ENCODE measurements around the gene TWSG1. TPM values are rescaled to one million over a fixed set of nuclear protein-coding genes. Genes with fewer than 3 reads are reported as not detected.

The TWSG1 gene
- total RNA-seq, 1 donor from 2014 or later, result 12.9 TPM

DNA sequence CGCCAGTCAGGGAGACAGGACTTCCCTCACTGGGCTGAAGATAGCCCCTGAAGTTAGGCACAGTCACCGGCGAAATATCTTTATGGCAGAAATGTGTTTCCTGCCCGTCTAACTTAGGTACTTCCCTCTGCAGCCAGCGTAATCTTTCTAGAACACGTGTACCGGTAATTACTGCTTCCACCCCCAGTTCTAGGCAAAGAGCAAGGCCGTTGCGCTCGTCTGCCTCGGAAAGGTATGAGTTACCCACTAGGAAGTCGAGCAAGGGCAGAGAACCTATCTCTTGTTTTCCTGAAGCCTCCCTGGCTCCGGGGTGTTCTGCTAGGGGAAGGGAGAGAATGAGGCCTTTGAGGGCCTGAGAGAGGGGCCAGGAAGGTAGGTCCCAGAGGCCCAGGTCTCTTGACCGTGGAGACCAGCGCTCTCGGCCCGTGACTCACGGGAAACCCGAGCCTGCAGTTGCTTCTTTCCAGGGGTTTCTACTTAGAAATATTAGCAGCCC is 70.0 kb downstream of the TWSG1 start:
- peaks cover under 1% of the 10 kb centered on the region for H3K27me3 Mint-ChIP-seq (ENCODE audit: low read depth)
- no peaks in the 10 kb centered on the region for H3K36me3 Mint-ChIP-seq (ENCODE audit: low read depth)
- H3K4me1 Mint-ChIP-seq (ENCODE audit: low read depth), result peaks cover 5% of the 10 kb centered on the region
- no peak for DNase-seq (ENCODE audit: low spot score)
- H3K27ac Mint-ChIP-seq, result no peak overlapping the region
- no peak overlapping the region for H3K4me3 Mint-ChIP-seq (ENCODE audit: low read depth)
- intact Hi-C loops (cut with micrococcal nuclease), result no loop called here
- no peaks in the 10 kb centered on the region for H3K9me3 Mint-ChIP-seq

DNA sequence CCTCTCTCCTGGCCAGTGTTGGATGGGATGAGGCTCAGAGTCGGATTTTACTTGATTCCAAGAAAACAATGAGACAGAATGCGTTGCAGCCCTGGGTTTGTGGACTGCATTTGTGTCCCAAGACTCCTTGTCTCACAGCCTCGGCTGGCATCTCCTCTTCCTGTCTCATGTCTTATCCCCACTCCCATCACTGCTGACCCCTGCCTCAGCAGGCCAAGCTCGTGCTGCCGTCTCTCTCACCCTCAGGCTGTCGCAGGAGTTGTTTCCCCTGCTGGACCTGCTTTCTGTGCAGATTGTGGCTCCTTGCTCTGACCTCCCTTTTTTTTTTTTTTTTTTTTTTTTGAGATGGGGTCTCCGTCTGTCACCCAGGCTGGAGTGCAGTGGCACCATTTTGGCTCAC is 70.6 kb downstream of the TWSG1 start:
- H3K4me3 Mint-ChIP-seq (ENCODE audit: low read depth), result no peak overlapping the region

DNA sequence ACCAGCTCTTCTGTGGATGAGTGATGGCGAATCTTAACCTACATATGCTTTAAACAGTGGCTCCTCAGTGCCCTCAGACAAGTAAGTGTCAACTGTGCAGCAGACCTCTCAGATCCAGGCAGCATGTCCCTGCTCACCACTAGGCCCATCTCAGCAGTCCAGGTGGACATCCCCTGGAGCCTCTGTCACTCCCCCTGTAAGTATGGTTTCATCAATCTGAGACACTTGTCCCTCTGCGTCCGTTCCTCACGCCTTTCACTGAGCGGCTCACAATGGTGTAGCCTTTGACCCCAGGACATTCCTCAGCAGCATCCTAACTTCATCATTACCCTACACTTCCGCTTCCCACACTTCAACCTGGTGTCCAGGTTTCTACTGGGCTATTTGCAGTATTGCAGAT is 71.4 kb downstream of the TWSG1 start:
- peaks cover 5% of the 10 kb centered on the region for H3K9me3 Mint-ChIP-seq
- peaks cover 5% of the 10 kb centered on the region for H3K4me1 Mint-ChIP-seq (ENCODE audit: low read depth)
- no peak overlapping the region for H3K4me3 Mint-ChIP-seq (ENCODE audit: low read depth)
- no peaks in the 10 kb centered on the region for H3K36me3 Mint-ChIP-seq (ENCODE audit: low read depth)
- H3K27me3 Mint-ChIP-seq (ENCODE audit: low read depth), result peaks cover 6% of the 10 kb centered on the region
- no peak overlapping the region for H3K27ac Mint-ChIP-seq
- intact Hi-C loops (cut with micrococcal nuclease), result no loop called here
- DNase-seq (ENCODE audit: low spot score), result no peak

More for the DNA sequence above, 70.6 kb downstream of the TWSG1 start:
- no peak for DNase-seq (ENCODE audit: low spot score)
- Mint-ChIP-seq H3K9me3 (peaks cover 5% of the 10 kb centered on the region), H3K27ac (no peak overlapping the region), H3K36me3 (ENCODE audit: low read depth) (no peaks in the 10 kb centered on the region), H3K27me3 (ENCODE audit: low read depth) (peaks cover 5% of the 10 kb centered on the region), H3K4me1 (ENCODE audit: low read depth) (peaks cover 5% of the 10 kb centered on the region)
- intact Hi-C loops (cut with micrococcal nuclease), result no loop called here

DNA sequence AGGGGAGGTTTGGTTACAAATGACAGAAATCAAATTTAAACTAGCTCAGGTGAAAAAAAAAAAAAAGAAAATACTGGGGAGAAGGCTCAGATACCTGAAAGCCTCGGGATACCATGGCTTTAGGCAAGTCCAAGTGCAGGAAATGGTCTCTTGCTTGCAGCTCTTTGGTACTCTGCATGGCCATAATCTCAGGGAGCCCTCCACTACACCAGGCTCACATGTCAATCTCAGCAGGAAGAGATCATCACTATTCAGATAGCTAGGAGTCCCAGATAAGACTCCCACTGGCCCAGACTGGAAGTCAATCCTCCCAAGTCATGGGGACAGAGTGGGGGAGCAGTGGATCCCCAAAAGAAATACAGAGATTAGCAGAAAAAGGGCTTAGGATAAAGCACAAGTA is 75.9 kb downstream of the TWSG1 start:
- no peak for DNase-seq (ENCODE audit: low spot score)
- H3K4me1 Mint-ChIP-seq (ENCODE audit: low read depth), result no peaks in the 10 kb centered on the region
- H3K27me3 Mint-ChIP-seq (ENCODE audit: low read depth), result peaks cover 6% of the 10 kb centered on the region
- peaks cover 5% of the 10 kb centered on the region for H3K9me3 Mint-ChIP-seq
- intact Hi-C loops (cut with micrococcal nuclease), result no loop called here
- H3K27ac Mint-ChIP-seq, result no peak overlapping the region
- no peaks in the 10 kb centered on the region for H3K36me3 Mint-ChIP-seq (ENCODE audit: low read depth)
- H3K4me3 Mint-ChIP-seq (ENCODE audit: low read depth), result no peak overlapping the region

DNA sequence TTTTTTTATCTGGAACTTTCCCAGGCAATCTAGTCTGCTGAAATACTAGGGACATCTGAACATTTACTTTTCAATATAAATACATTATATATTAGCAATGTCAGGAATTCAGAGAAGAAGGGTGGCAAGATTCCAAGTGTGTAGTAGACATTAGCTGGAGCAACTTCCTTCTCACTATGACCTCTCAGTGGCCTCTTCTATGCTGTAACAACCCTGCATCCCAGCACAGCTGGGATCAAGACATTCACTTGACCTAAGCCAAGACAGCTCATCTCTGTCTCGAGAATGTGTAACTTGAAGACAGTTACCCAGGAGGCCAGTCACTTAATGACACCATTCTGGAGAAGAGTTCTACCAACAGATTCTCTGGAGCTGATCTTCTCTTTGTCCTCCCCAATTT is 79.0 kb downstream of the TWSG1 start:
- intact Hi-C loops (cut with micrococcal nuclease), result no loop called here
- Mint-ChIP-seq H3K36me3 (ENCODE audit: low read depth) (no peaks in the 10 kb centered on the region), H3K27me3 (ENCODE audit: low read depth) (peaks cover 7% of the 10 kb centered on the region), H3K4me3 (ENCODE audit: low read depth) (no peak overlapping the region), H3K9me3 (peaks cover 5% of the 10 kb centered on the region), H3K27ac (no peak overlapping the region), H3K4me1 (ENCODE audit: low read depth) (no peaks in the 10 kb centered on the region)
- no peak for DNase-seq (ENCODE audit: low spot score)

DNA sequence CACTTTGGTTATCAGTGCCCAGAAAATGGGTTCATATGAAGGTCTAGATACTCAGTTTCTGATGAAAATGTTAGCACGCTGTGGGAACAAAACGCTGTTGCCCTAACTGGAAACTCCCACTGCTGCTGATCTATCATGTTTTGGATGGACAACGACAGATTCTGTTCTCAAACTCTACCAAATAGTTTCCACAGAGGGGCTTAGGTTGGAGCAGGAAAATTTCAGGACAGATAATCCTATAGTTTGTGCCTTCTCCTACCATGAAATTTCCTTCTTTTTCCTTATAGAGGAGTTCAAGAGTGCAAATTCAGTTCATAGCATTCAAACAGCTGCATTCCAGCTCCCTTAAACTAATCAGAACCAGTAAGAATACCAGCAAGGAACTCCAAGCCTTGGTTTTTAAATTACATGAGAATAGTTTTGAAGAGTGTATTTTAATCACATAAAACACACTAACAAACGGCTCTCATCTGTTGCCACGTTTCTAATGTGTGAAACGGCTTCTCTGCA is 82.0 kb downstream of the TWSG1 start:
- Mint-ChIP-seq H3K36me3 (ENCODE audit: low read depth) (no peaks in the 10 kb centered on the region), H3K27me3 (ENCODE audit: low read depth) (peaks cover 1% of the 10 kb centered on the region), H3K9me3 (no peaks in the 10 kb centered on the region), H3K4me3 (ENCODE audit: low read depth) (no peak overlapping the region), H3K4me1 (ENCODE audit: low read depth) (no peaks in the 10 kb centered on the region), H3K27ac (no peak overlapping the region)
- DNase-seq (ENCODE audit: low spot score), result no peak
- intact Hi-C loops (cut with micrococcal nuclease), result no loop called here

DNA sequence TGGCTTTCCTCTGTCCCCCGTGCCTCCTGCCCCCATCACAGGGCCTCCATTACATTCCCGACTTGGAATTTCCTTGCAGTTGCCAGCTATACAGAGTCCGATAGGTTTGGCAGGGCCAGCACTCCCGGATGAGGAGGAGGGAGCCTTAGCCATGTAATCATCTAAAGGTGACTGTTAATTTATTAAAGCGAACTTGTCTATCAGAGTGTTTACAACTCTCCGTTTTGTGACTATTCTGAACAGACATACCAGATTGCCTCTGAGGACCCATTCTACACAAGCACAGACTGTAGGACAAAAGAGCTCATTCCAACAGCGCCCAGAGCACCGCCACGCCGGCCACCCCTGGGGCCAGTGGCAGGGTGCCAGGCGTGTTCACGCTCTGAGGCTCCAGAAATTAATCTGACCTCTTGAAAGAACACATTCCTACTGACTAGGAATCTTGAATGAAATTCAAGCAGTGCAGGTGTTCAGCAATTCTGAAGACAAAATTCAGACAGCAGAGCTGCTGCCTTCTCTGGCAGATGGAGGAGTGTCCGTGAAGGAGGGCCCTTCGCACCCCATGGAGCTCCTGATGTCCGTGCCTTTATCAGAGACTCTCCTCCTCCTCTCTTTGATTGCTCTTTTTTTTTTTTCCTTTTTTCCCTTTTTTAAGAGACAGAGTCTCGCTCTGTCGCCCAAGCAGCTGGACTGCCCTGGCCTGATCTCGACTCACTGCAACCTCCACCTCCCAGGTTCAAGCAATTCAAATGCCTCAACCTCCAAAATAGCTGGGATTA is 82.7 kb downstream of the TWSG1 start:
- Mint-ChIP-seq H3K27ac (no peak overlapping the region), H3K27me3 (ENCODE audit: low read depth) (peaks cover 1% of the 10 kb centered on the region), H3K9me3 (no peaks in the 10 kb centered on the region), H3K4me1 (ENCODE audit: low read depth) (no peaks in the 10 kb centered on the region), H3K4me3 (ENCODE audit: low read depth) (no peak overlapping the region), H3K36me3 (ENCODE audit: low read depth) (no peaks in the 10 kb centered on the region)
- intact Hi-C loops (cut with micrococcal nuclease), result no loop called here
- no peak for DNase-seq (ENCODE audit: low spot score)

DNA sequence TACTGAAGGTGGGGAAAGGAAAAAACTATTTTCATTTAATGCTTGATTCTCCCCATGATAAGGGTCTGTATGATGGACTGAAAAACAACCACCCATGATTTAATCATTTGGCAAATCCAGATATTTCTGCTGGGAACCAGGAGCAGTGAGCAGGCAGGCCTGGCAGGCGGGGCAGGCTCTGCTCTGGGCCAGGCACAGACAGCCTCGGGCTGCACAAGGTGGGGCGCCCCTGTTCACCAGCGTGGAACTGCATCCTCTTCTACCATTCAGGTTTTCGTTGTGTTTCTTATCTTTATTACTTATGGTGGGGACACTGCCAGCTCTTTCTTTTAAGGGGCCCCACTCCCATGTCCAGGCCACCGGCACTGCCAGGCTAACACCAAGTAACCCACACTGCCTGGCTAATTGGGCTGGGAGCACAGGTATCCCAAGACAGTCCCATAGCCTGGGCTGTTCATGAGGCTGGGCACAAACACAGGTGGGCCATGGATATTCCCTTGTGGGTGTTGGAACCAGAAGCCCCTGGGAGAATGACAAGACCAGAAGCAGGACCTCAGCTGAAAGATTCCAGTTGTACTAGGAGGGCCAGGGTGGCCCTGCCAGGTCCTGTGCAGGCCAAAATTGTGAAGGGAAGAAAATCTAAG is 83.6 kb downstream of the TWSG1 start:
- no peak for DNase-seq (ENCODE audit: low spot score)
- no peak overlapping the region for H3K27ac Mint-ChIP-seq
- intact Hi-C loops (cut with micrococcal nuclease), result no loop called here
- H3K9me3 Mint-ChIP-seq, result no peaks in the 10 kb centered on the region
- H3K4me3 Mint-ChIP-seq (ENCODE audit: low read depth), result no peak overlapping the region
- peaks cover 1% of the 10 kb centered on the region for H3K27me3 Mint-ChIP-seq (ENCODE audit: low read depth)
- no peaks in the 10 kb centered on the region for H3K4me1 Mint-ChIP-seq (ENCODE audit: low read depth)
- no peaks in the 10 kb centered on the region for H3K36me3 Mint-ChIP-seq (ENCODE audit: low read depth)

DNA sequence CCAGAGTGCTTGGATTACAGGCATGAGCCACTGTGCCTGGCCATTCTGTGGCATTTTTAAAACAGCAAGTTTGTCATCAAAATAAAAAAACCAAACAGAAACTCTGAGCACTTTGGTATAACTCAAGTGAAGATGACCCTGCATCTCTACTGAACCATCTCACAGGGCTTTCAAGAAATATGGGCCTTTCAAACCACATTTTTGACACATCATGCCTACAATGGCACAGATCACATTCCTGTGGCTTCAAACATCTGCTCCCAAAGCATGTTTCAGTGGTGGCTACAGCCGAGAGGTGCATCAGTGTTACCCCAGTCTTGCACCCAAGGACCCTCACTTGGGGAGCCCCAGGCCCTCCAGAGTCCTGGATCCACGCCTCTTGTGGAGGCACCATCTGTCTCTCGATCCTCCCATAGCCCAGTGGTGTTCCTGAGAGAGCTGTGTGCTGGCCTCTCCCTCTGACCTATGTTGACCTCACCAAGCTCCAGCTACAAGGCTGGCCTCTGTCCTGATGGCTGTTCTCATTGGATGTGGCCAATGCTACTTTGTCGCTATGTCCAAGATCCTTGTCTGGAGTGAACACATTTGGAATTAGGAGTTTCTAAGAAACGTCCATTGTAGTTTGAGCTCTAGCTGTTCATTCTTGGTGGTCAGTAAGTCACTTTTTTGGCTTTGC is 85.5 kb downstream of the TWSG1 start:
- Mint-ChIP-seq H3K27me3 (ENCODE audit: low read depth) (peaks cover 1% of the 10 kb centered on the region), H3K27ac (no peak overlapping the region), H3K36me3 (ENCODE audit: low read depth) (no peaks in the 10 kb centered on the region), H3K9me3 (no peaks in the 10 kb centered on the region), H3K4me3 (ENCODE audit: low read depth) (no peak overlapping the region), H3K4me1 (ENCODE audit: low read depth) (no peaks in the 10 kb centered on the region)
- DNase-seq (ENCODE audit: low spot score), result no peak
- intact Hi-C loops (cut with micrococcal nuclease), result no loop called here

DNA sequence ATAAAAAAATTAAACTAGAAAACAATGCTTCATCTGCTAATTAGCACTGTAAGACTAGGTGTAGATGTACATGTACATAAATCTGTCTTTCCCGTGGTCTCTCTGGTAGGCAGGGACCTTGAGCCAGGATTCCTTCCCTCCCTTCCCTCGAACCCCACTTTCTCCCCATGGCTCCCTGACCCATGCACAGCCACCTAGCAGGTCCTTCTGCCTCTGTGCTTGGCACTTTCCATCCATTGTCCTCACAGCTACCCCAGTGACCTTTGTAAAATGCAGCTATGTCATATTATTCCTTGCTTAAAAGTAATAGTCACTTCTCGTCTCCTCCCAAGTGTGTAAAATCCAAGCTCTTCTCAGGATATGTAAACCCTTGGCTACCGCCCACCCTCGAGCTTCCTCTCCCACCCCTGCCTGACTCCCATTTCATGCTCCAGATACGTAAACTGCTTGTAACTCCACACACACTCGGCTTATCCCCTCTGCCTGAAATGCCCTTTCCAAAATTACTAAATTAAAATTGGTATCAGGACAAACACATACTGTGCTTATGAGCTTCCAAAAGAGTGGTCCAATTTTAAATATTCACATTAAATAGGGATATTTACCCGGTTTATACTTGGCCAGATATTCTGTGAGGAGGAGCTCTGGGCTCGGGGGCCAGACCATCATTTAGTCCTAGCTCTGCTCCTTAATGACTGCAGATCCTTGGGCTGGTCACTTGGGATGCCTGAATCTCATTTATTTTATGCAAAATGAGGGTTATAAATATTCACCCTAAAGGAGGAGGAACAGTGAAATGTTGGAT is 86.7 kb downstream of the TWSG1 start:
- no peak for DNase-seq (ENCODE audit: low spot score)
- Mint-ChIP-seq H3K36me3 (ENCODE audit: low read depth) (no peaks in the 10 kb centered on the region), H3K4me1 (ENCODE audit: low read depth) (no peaks in the 10 kb centered on the region), H3K27ac (no peak overlapping the region), H3K27me3 (ENCODE audit: low read depth) (peaks cover 1% of the 10 kb centered on the region), H3K4me3 (ENCODE audit: low read depth) (no peak overlapping the region), H3K9me3 (no peaks in the 10 kb centered on the region)
- intact Hi-C loops (cut with micrococcal nuclease), result no loop called here

DNA sequence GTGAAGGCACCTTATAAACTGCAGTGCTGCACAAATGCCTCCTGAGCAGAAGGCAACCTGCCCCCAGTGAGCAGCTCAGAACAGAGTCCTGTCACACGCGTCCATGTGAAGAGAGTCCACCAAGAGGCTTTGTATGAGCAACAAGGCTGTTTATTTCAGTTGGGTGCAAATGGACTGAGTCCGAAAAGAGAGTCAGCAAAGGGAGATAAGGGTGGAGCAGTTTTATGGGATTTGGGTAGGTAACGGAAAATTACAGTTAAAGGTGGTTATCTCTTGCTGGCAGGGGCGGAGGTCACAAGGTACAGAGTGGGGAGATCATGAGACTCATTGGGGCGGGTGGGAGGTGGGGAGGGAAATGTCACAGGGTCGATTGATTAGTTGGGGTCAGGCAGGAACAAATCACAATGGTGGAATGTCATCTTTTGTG is 87.3 kb downstream of the TWSG1 start:
- H3K36me3 Mint-ChIP-seq (ENCODE audit: low read depth), result no peaks in the 10 kb centered on the region
- H3K9me3 Mint-ChIP-seq, result no peaks in the 10 kb centered on the region
- H3K27ac Mint-ChIP-seq, result no peak overlapping the region
- no peak for DNase-seq (ENCODE audit: low spot score)
- no peaks in the 10 kb centered on the region for H3K4me1 Mint-ChIP-seq (ENCODE audit: low read depth)
- no peak overlapping the region for H3K4me3 Mint-ChIP-seq (ENCODE audit: low read depth)
- peaks cover 1% of the 10 kb centered on the region for H3K27me3 Mint-ChIP-seq (ENCODE audit: low read depth)
- intact Hi-C loops (cut with micrococcal nuclease), result no loop called here

DNA sequence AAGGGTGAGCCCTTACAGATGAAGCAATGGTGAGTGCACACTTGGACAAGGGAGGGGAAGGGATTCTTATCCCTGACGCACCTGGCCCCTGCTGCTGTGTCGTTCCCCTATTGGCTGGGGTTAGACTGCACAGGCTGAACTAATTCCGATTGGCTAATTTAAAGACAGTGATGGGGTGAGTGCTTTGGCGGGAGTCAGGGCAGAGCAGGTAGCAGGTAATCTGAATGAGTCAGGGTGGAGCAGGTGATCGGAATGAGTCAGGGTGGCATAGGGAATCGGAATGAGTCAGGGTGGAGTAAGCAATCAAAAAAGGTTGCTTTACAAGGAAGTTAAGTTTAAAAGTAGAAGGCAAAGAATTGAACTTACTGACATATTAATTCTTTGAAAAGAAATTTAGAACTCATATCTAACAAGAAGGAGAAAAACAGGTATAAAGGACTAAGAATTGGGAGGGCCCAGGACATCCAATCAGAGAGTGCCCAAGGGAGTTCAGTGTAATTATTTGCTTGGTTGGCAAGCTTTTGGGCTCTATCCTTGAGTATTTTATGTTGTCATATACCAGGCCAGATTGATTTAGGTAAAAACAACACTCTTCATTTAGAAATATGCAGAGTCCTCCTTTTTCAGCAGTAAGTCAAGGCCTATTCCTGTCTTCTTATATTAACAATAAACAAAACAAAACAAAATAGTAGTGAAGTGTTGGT is 88.4 kb downstream of the TWSG1 start:
- Mint-ChIP-seq H3K27me3 (ENCODE audit: low read depth) (no peaks in the 10 kb centered on the region), H3K27ac (no peak overlapping the region), H3K4me1 (ENCODE audit: low read depth) (no peaks in the 10 kb centered on the region), H3K9me3 (no peaks in the 10 kb centered on the region), H3K36me3 (ENCODE audit: low read depth) (no peaks in the 10 kb centered on the region), H3K4me3 (ENCODE audit: low read depth) (no peak overlapping the region)
- intact Hi-C loops (cut with micrococcal nuclease), result no loop called here
- DNase-seq (ENCODE audit: low spot score), result no peak
